NCI-H2196 (cell line): Measurements from ENCODE around the gene GOLGA6C.
"Not testable (repeated sequence)": the region's sequence is repeated elsewhere in the genome, so short reads cannot be mapped to it uniquely, and the experiment has no call there.

Experiments used
- DNase-seq: peaks from one replicate; lab custom pipeline; 2025; ENCODE audit not compliant: unreplicated experiment; lab: John Stamatoyannopoulos, UW

The GOLGA6C gene

GRCh38 chr15:75314552-75315290 is 56.6 kb downstream of the GOLGA6C start:
- DNase-seq: no peak

DNA sequence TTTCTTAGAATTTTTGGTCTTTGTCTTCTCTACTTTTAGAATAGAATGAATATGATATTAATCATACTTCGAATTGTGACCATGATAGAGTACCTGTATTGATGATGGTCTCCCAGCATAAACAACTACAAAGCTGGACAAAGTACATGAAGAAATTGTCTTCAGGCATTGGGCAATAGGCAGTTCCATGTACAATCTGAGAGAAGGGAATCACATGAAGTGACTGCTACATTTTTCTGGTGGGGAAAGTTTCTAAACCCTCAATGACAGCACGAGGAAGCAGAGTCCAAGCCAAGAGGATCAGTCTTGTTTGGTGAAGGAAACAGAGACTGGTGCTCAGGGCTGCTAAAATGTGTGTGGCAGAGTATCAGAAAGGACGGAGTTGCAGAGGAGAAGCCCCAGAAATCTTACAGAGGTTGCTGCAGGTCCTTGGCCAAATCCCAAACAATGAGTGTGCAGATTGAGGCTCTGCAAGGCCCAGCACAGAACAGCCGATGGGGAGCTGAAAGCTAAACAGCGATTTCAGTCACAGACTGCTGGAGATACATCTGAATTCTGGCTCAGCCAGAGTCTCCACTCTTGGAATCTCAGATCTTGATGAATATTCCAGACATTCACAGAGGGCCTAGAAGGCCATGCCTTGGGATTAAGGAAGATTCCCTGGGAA is 61.2 kb downstream of the GOLGA6C start:
- not testable (repeated sequence) for DNase-seq
